DMS79 (cell line): ENCODE results near the gene PRRX1.

Experiments
- DNase-seq: peaks from one replicate; lab custom pipeline; 2025; lab: John Stamatoyannopoulos, UW

The PRRX1 gene

GRCh38 chr1:170769691-170770090 is 105.8 kb downstream of the PRRX1 start:
- no peak for DNase-seq

DNA sequence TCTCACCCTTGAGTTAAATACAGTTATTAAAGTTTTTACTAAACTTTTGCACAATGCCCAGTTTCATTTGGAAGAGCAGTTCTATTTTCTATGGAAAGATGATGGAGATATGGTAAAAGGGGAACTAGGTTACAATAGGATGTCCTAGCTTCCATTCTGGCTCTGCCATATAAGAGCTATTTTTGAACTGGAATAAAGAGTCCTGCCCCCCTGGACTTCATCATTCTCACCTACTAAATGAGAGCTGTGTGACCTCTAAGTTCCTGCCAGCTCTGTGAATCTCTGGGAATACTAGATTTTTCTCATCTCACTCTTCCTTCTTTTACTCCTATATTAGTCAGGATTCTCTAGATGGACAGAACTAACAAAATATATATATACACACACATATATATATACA is 106.3 kb downstream of the PRRX1 start:
- DNase-seq = no peak

GRCh38 chr1:170776252-170776651 is 112.3 kb downstream of the PRRX1 start:
- DNase-seq = no peak

DNA sequence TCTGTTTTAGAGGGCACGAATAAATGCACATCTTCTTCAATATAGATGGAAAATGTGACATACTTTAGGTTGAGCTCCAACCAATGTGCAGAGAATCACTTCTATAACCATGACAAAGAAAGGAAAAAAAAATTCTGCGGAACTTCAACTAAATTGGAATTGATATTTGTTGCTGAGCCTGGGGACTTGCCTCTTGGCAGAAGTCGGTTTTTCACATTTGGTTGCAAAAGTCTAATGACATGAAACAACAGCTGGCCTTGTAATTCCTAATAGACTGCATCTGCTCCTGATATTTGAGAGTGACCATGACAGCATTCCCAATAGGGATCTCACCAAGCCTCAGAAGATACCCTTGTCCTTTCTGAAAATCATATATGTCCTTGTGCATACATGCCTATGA is 112.8 kb downstream of the PRRX1 start:
- no peak for DNase-seq
